H1 (cell line): ENCODE data around the gene HDAC7. TPM values are rescaled to one million over a fixed set of nuclear protein-coding genes. Genes with fewer than 3 reads are reported as not detected.
A peak's percentile ranks its signal among the peaks of the same experiment; 100 is the strongest.

Source experiments
- CTCF ChIA-PET: fragments of 300-600 bp; sonication (Branson Sonifier 250); formaldehyde crosslinking; loops from one replicate; lab custom pipeline; 2021; ENCODE audit not compliant: partially characterized antibody; lab: Charles Lee
- POLR2A ChIA-PET: fragments of 300-600 bp; sonication (Branson Sonifier 250); formaldehyde crosslinking; loops from one replicate; lab custom pipeline; 2021; ENCODE audit warnings: inconsistent platforms; ENCODE audit not compliant: partially characterized antibody; lab: Charles Lee
- DNase-seq, 2 experiments: peaks; one replicate each; pipeline versions ENCODE4 v3.0.0 to v3.0.0-alpha.2; 2010 to 2022; ENCODE audit warnings: low spot score in 2 of 2, low read depth in 1 of 2, mixed read lengths in 1 of 2
- FAIRE-seq: peaks from 2 replicates; lab custom pipeline; 2011; peaks lifted over from hg19 to GRCh38; lab: Jason Lieb, UNC
- H2AFZ ChIP-seq: 2 replicates; pipeline ENCODE4 v1.8.1; 2012; ENCODE audit warnings: low read length, inconsistent platforms
- H2AK5ac ChIP-seq: 2 replicates; pipeline ENCODE4 v1.6.1; 2013; ENCODE audit warnings: low read depth, low read length
- H2BK120ac ChIP-seq: replicated peaks from 2 replicates; pipeline ENCODE3; 2013; ENCODE audit warnings: low read depth, low read length, inconsistent platforms
- H2BK12ac ChIP-seq: 2 replicates; pipeline ENCODE4 v1.6.1; 2013; ENCODE audit warnings: low read depth, low read length
- H2BK15ac ChIP-seq: 2 replicates; pipeline ENCODE4 v1.6.1; 2013; ENCODE audit warnings: low read length
- H2BK20ac ChIP-seq: 2 replicates; pipeline ENCODE4 v1.6.1; 2013; ENCODE audit warnings: low read length
- H2BK5ac ChIP-seq: 2 replicates; pipeline ENCODE4 v1.6.1; 2013; ENCODE audit warnings: low read depth, low read length
- H3K14ac ChIP-seq: 2 replicates; pipeline ENCODE4 v1.6.1; 2013; ENCODE audit warnings: inconsistent platforms; ENCODE audit not compliant: insufficient read length
- H3K18ac ChIP-seq: 2 replicates; pipeline ENCODE4 v1.6.1; 2013; ENCODE audit warnings: low read length; ENCODE audit errors: extremely low read depth
- H3K23ac ChIP-seq: 2 replicates; pipeline ENCODE4 v1.6.1; 2013; ENCODE audit warnings: inconsistent platforms; ENCODE audit not compliant: insufficient read length
- H3K23me2 ChIP-seq: 2 replicates; pipeline ENCODE4 v1.6.1; 2013; ENCODE audit warnings: low read depth, low read length
- H3K27ac ChIP-seq: 2 replicates; pipeline ENCODE4 v1.6.1; 2011; ENCODE audit warnings: low read depth, low read length, inconsistent platforms
- H3K27me3 ChIP-seq, 4 experiments: replicated peaks in 1 of 4; 1 replicate in 1 of 4; 2 replicates in 3 of 4; pipeline versions ENCODE4 v1.6.1 to v1.8.1; 2011 to 2013; ENCODE audit warnings: low read length in 3 of 4, mild to moderate bottlenecking in 3 of 4, inconsistent platforms in 2 of 4, mixed read lengths in 2 of 4, moderate library complexity in 1 of 4; ENCODE audit not compliant: control insufficient read depth in 3 of 4, insufficient read depth in 3 of 4; ENCODE audit errors: extremely low read depth in 1 of 4
- H3K36me3 ChIP-seq, 4 experiments: 2 replicates each; pipeline versions ENCODE4 v1.6.1 to v1.8.1; 2011 to 2013; ENCODE audit warnings: mild to moderate bottlenecking in 4 of 4, low read length in 3 of 4, moderate library complexity in 2 of 4, control low read depth in 1 of 4, inconsistent platforms in 1 of 4; ENCODE audit not compliant: insufficient read depth in 4 of 4, control insufficient read depth in 2 of 4
- H3K4ac ChIP-seq: replicated peaks from 2 replicates; pipeline ENCODE3; 2013; ENCODE audit warnings: low read length, low read depth, mixed read lengths, inconsistent platforms; ENCODE audit not compliant: insufficient read length
- H3K4me1 ChIP-seq, 4 experiments: replicated peaks in 1 of 4; 1 replicate in 1 of 4; 2 replicates in 3 of 4; pipeline versions ENCODE4 v1.6.1 to v1.8.1; 2011 to 2013; ENCODE audit warnings: low read length in 3 of 4, inconsistent platforms in 2 of 4, mixed read lengths in 1 of 4; ENCODE audit not compliant: insufficient read depth in 4 of 4, control insufficient read depth in 3 of 4
- H3K4me2 ChIP-seq, 2 experiments: 2 replicates each; pipeline versions ENCODE4 v1.6.1 to v1.8.1; 2011 to 2013; ENCODE audit warnings: low read depth in 2 of 2, low read length in 2 of 2, control low read depth in 1 of 2, inconsistent platforms in 1 of 2, mild to moderate bottlenecking in 1 of 2; ENCODE audit not compliant: insufficient read depth in 1 of 2
- H3K4me3 ChIP-seq, 4 experiments: fragments of 200-600, 300-600 bp in 1 of 4; sonication (generic), shearing (Covaris generic), sonication (Bioruptor Twin) in 1 of 4; 2 replicates each; pipeline versions ENCODE4 v1.5.1 to v1.8.1; 2011 to 2016; ENCODE audit warnings: low read length in 4 of 4, low read depth in 3 of 4, control low read depth in 2 of 4, inconsistent platforms in 2 of 4, mild to moderate bottlenecking in 2 of 4, mixed read lengths in 1 of 4, moderate library complexity in 1 of 4; ENCODE audit not compliant: insufficient read depth in 2 of 4; ENCODE audit errors: extremely low read depth in 1 of 4
- H3K56ac ChIP-seq: replicated peaks from 2 replicates; pipeline ENCODE3; 2013; ENCODE audit warnings: low read depth, mild to moderate bottlenecking, mixed read lengths, low read length, inconsistent platforms; ENCODE audit not compliant: insufficient read length
- H3K79me1 ChIP-seq: 2 replicates; pipeline ENCODE4 v1.6.1; 2013; ENCODE audit warnings: low read depth, low read length, control low read depth
- H3K79me2 ChIP-seq, 2 experiments: 2 replicates each; pipeline versions ENCODE4 v1.6.1 to v1.8.1; 2012 to 2013; ENCODE audit warnings: low read length in 2 of 2, mild to moderate bottlenecking in 2 of 2, inconsistent platforms in 1 of 2; ENCODE audit not compliant: insufficient read depth in 2 of 2, control insufficient read depth in 1 of 2
- H3K9ac ChIP-seq, 4 experiments: replicated peaks in 1 of 4; 1 replicate in 1 of 4; 2 replicates in 3 of 4; pipeline versions ENCODE4 v1.6.1 to v1.8.1; 2011 to 2013; ENCODE audit warnings: low read depth in 3 of 4, low read length in 3 of 4, control low read depth in 2 of 4, mild to moderate bottlenecking in 2 of 4, moderate library complexity in 2 of 4, inconsistent platforms in 1 of 4; ENCODE audit errors: extremely low read depth in 1 of 4
- H3K9me3 ChIP-seq, 2 experiments: 2 replicates each; pipeline versions ENCODE4 v1.6.1 to v1.8.1; 2012 to 2013; ENCODE audit warnings: mild to moderate bottlenecking in 2 of 2, moderate library complexity in 2 of 2, control low read depth in 1 of 2, inconsistent platforms in 1 of 2, low read depth in 1 of 2, low read length in 1 of 2, mixed read lengths in 1 of 2; ENCODE audit not compliant: insufficient read depth in 2 of 2
- H4K20me1 ChIP-seq, 2 experiments: replicated peaks in 1 of 2; 2 replicates each; pipeline versions ENCODE3 to v1.8.1; 2011 to 2013; ENCODE audit warnings: inconsistent platforms in 2 of 2, low read length in 2 of 2, mild to moderate bottlenecking in 1 of 2; ENCODE audit not compliant: insufficient read depth in 2 of 2, control insufficient read depth in 1 of 2
- H4K5ac ChIP-seq: 2 replicates; pipeline ENCODE4 v1.6.1; 2013; ENCODE audit warnings: low read length, low read depth, mixed read lengths, inconsistent platforms; ENCODE audit not compliant: insufficient read length
- H4K8ac ChIP-seq: 2 replicates; pipeline ENCODE4 v1.8.0; 2013; ENCODE audit warnings: mild to moderate bottlenecking, moderate library complexity, low read length, inconsistent platforms; ENCODE audit not compliant: insufficient read depth; ENCODE audit errors: extremely low read depth
- H4K91ac ChIP-seq: replicated peaks from 2 replicates; pipeline ENCODE3; 2013; ENCODE audit warnings: low read length, mixed read lengths, inconsistent platforms; ENCODE audit not compliant: insufficient read length
- ASH2L ChIP-seq: fragments of 200-600, 300-600 bp; sonication (generic); IDR thresholded peaks from one replicate; pipeline ENCODE4 v1.7.1; 2017; ENCODE audit warnings: low read length
- BRCA1 ChIP-seq: IDR thresholded peaks from 2 replicates; pipeline ENCODE4 v1.6.1; 2012; ENCODE audit warnings: low read depth, low read length, improper control_type of control experiment
- EZH2 ChIP-seq: fragments of 200-600 bp; sonication (generic); IDR thresholded peaks from 2 replicates; pipeline ENCODE4 v1.7.1; 2012; ENCODE audit warnings: low read depth, mild to moderate bottlenecking, moderate library complexity, low read length, inconsistent platforms; ENCODE audit not compliant: severe bottlenecking
- GTF2F1 ChIP-seq: IDR thresholded peaks from 2 replicates; pipeline ENCODE4 v1.6.1; 2012; ENCODE audit warnings: low read depth, low read length, improper control_type of control experiment, borderline replicate concordance
- KDM1A ChIP-seq: fragments of 200-600, 300-600 bp; sonication (generic); IDR thresholded peaks from 2 replicates; pipeline ENCODE4 v1.7.1; 2016; ENCODE audit warnings: mild to moderate bottlenecking, low read length, borderline replicate concordance
- RAD21 ChIP-seq, 2 experiments: IDR thresholded peaks in 1 of 2; conservative IDR thresholded peaks in 1 of 2; 2 replicates each; pipeline ENCODE4 v1.6.1; 2011; ENCODE audit warnings: low read depth in 2 of 2, low read length in 2 of 2, improper control_type of control experiment in 1 of 2, inconsistent platforms in 1 of 2, mild to moderate bottlenecking in 1 of 2, moderate library complexity in 1 of 2
- RXRA ChIP-seq: IDR thresholded peaks from 2 replicates; pipeline ENCODE4 v1.6.1; 2011; ENCODE audit warnings: low read depth, mild to moderate bottlenecking, low read length, moderate library complexity; ENCODE audit not compliant: insufficient read depth
- SAP30 ChIP-seq: fragments of 300-600 bp; sonication (generic); IDR thresholded peaks from 2 replicates; pipeline ENCODE4 v1.7.1; 2012; ENCODE audit warnings: low read length, moderate library complexity, mild to moderate bottlenecking, inconsistent platforms; ENCODE audit not compliant: insufficient read depth, insufficient replicate concordance
- WGBS, 2 experiments: shearing (Covaris generic) in 1 of 2; methylation state at CpG; one replicate each; pipeline versions ENCODE4 v1.1.6 to v1.1.7; 2013 to 2015; ENCODE audit warnings: low lambda C conversion rate in 2 of 2, mixed read lengths in 2 of 2, inconsistent platforms in 1 of 2, low coverage in 1 of 2, missing lambda C conversion rate in 1 of 2; ENCODE audit not compliant: insufficient replicate concordance in 2 of 2, insufficient coverage in 1 of 2, insufficient read length in 1 of 2; ENCODE audit errors: extremely low coverage in 1 of 2, missing lambda C conversion rate in 1 of 2; 5-methylcytosine and 5-hydroxymethylcytosine counted together
- polyA plus RNA-seq, 7 experiments: library from polyadenylated mRNA; depleted of rRNA in 3 of 7; stranded (reverse) in 5 of 7; unstranded in 2 of 7; fragments of >200 nt in 5 of 7; fragments of 200-250 nt in 2 of 7; gene quantifications; 1 replicate in 5 of 7; 2 replicates in 1 of 7; 4 replicates in 1 of 7; pipeline versions ENCODE4 v1.2.1 to v1.2.3, GENCODE V29; 2011 to 2013; ENCODE audit warnings: missing spikeins in 2 of 7, mixed read lengths in 2 of 7
- total RNA-seq: library from RNA; stranded (reverse); fragmentation: NEBNext Ultra II Directional; extraction: Animal tissue kit (Norgen Biotek cat#: 25700); gene quantifications from 2 replicates; pipeline ENCODE4 v1.2.1, GENCODE V29; 2021

HDAC7 gene
- total and polyA plus RNA-seq, 2 of the 8 experiments (the other 6 are each of a cell fraction or from before 2014, with no cell fraction given): 25.5 to 84.9 TPM

DNA sequence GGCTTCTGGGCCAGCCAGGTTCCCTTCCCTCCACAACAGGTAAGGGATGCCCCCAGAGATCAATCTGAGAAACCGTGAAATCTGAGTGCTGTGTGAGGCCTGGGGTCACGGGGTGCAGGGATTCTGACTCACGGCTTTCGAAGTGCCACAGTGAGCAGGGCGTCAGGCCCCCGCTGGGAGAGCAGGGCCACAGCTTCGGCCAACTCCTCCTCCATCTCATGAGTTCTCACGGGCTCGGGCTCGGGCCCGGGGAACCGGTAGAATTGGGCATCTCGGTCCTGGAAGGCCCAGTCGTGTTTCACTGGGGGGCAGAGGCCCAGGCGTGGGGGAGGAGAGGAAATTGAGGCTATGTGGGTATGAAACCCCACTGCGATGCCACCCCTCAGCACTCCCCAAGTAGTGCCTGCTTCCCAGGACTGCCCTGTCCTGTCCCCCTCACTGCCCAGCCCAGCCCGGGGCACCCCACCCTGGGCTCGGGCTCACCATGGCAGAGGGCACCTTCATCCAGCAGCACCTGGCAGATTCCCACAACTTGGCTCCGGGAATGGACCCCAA lies 68.7 kb downstream of the HDAC7 start:
- Histone ChIP-seq H2BK12ac (no peak overlapping the region), H3K79me1 (no peaks in the 10 kb centered on the region), H3K18ac (no peak overlapping the region), H2AFZ (no peak overlapping the region), H3K4me3 (no peak overlapping the region), H3K23ac (no peak overlapping the region), H2AK5ac (no peak overlapping the region), H3K23me2 (no peaks in the 10 kb centered on the region), H2BK15ac (no peak overlapping the region), H3K4me2 (no peak overlapping the region), H2BK120ac (no peak overlapping the region), H3K9ac (no peak overlapping the region), H2BK20ac (no peak overlapping the region), H4K20me1 (no peaks in the 10 kb centered on the region), H4K91ac (peak overlapping the region; percentile 46), H3K27me3 (no peaks in the 10 kb centered on the region), H3K4me1 (peaks cover 6 to 13% (median 7%) of the 10 kb centered on the region in 4 experiments), H3K79me2 (no peaks in the 10 kb centered on the region), H3K36me3 (no peaks in the 10 kb centered on the region), H3K14ac (no peak overlapping the region), H3K4ac (no peak overlapping the region), H4K5ac (no peak overlapping the region), H3K27ac (no peak overlapping the region), H3K9me3 (no peaks in the 10 kb centered on the region), H3K56ac (no peak overlapping the region), H2BK5ac (no peak overlapping the region), H4K8ac (peak overlapping the region; percentile 74)
- WGBS, 2 experiments: 94% methylated on average over 17 of the region's 19 CpGs; no CpG with 5 or more reads in 1 of the 2 experiments
- POLR2A ChIA-PET: interaction anchor here (0.6 to 1.5 kb wide), 4 partner anchors 8 to 31 kb away, joined by 3 to 6 read pairs (median 3); no protein-coding TSS in a partner anchor
- no peak for TF ChIP-seq GTF2F1
- TF ChIP-seq SAP30: no peak
- TF ChIP-seq KDM1A: no peak
- TF ChIP-seq EZH2: no peak
- no peak for TF ChIP-seq RXRA
- no peak for TF ChIP-seq BRCA1
- no peak for TF ChIP-seq RAD21 (IDR thresholded peaks at IDR 0.05 in 1 of 2, conservative IDR thresholded peaks at IDR 0.05 in 1 of 2; ENCODE audit: low read depth in 2 of 2, low read length in 2 of 2)
- TF ChIP-seq ASH2L: no peak
- FAIRE-seq (no peak), DNase-seq (no peak)
- CTCF ChIA-PET: interaction anchor here (0.9 to 64.6 kb wide), 9 partner anchors 1 to 88 kb away, joined by 3 to 2442 read pairs (median 4); partner anchors contain the start of genes ENDOU, RAPGEF3 and SLC48A1
